ENCODE data around the gene LRRC51. TPM values are rescaled to one million over a fixed set of nuclear protein-coding genes. Genes with fewer than 3 reads are reported as not detected.
"Not testable (repeated sequence)": the region's sequence is repeated elsewhere in the genome, so short reads cannot be mapped to it uniquely, and the experiment has no call there.

The LRRC51 gene
- total RNA-seq, 2 experiments from 2014 or later = 4.0 to 9.2 TPM

GRCh38 chr11:72140661-72141060 lies 60.0 kb downstream of the LRRC51 start:
- peaks cover 46% of the 10 kb centered on the region for H3K4me1 Mint-ChIP-seq
- peaks cover 5% of the 10 kb centered on the region for H3K36me3 Mint-ChIP-seq
- peaks cover 4% of the 10 kb centered on the region for H3K9me3 Mint-ChIP-seq (ENCODE audit: low read depth)
- H3K4me3 Mint-ChIP-seq = peak overlapping the region; percentile 0
- DNase-seq = no peak
- no peaks in the 10 kb centered on the region for H3K27me3 Mint-ChIP-seq
- H3K27ac Mint-ChIP-seq = peak overlapping the region; percentile 67
- CTCF ChIA-PET = interaction anchor here (0.8 to 1.7 kb wide), 7 partner anchors 15 to 162 kb away, joined by 3 to 8 read pairs (median 4); no protein-coding TSS in a partner anchor
- peak; percentile 28 for ATAC-seq

- peak overlapping the region; percentile 0 for H3K4me3 Mint-ChIP-seq
- H3K9me3 Mint-ChIP-seq (ENCODE audit: low read depth) = peaks cover 4% of the 10 kb centered on the region
- peaks cover 45% of the 10 kb centered on the region for H3K4me1 Mint-ChIP-seq
- peak; percentile 78 for ATAC-seq
- H3K27ac Mint-ChIP-seq = peak overlapping the region; percentile 67
- H3K27me3 Mint-ChIP-seq = no peaks in the 10 kb centered on the region
- CTCF ChIA-PET = interaction anchor here (0.8 to 1.7 kb wide), 10 partner anchors 16 to 169 kb away, joined by 3 to 8 read pairs (median 3); no protein-coding TSS in a partner anchor
- peaks cover 5% of the 10 kb centered on the region for H3K36me3 Mint-ChIP-seq
- peak; percentile 78 for DNase-seq
Measured at GRCh38 chr11:72141066-72141465, 60.4 kb downstream of the LRRC51 start.

- not testable (repeated sequence) for H3K4me3 Mint-ChIP-seq; DNase-seq; H3K27me3 Mint-ChIP-seq; ATAC-seq; H3K9me3 Mint-ChIP-seq (ENCODE audit: low read depth); H3K36me3 Mint-ChIP-seq
- H3K27ac Mint-ChIP-seq = peak overlapping the region; percentile 67
- CTCF ChIA-PET = interaction anchor here (0.9 to 1.7 kb wide), 7 partner anchors 39 to 170 kb away, joined by 3 to 8 read pairs (median 4); no protein-coding TSS in a partner anchor
- peaks cover 36% of the 10 kb centered on the region for H3K4me1 Mint-ChIP-seq
Measured at GRCh38 chr11:72142086-72142485, 61.4 kb downstream of the LRRC51 start.

- not testable (repeated sequence) for H3K36me3 Mint-ChIP-seq; DNase-seq; H3K9me3 Mint-ChIP-seq (ENCODE audit: low read depth); H3K4me3 Mint-ChIP-seq; H3K27ac Mint-ChIP-seq; H3K27me3 Mint-ChIP-seq; ATAC-seq
- peaks cover 34% of the 10 kb centered on the region for H3K4me1 Mint-ChIP-seq
- CTCF ChIA-PET = interaction anchor here (1.2 to 3.0 kb wide), 4 partner anchors 64 to 342 kb away, joined by 3 to 54 read pairs (median 4); no protein-coding TSS in a partner anchor
Measured at GRCh38 chr11:72142543-72142942, 61.9 kb downstream of the LRRC51 start.

GRCh38 chr11:72144807-72145565 lies 64.3 kb downstream of the LRRC51 start:
- peaks cover 31% of the 10 kb centered on the region for H3K4me1 Mint-ChIP-seq
- CTCF ChIA-PET = interaction anchor here (0.7 to 3.4 kb wide), 31 partner anchors 9 to 288 kb away, joined by 3 to 54 read pairs (median 8); partner anchors contain the start of genes FOLR3 and NUMA1
- H3K36me3 Mint-ChIP-seq = no peaks in the 10 kb centered on the region
- DNase-seq (no peak), ATAC-seq (no peak)
- peaks cover 7% of the 10 kb centered on the region for H3K27me3 Mint-ChIP-seq
- no peaks in the 10 kb centered on the region for H3K9me3 Mint-ChIP-seq (ENCODE audit: low read depth)
- no peak overlapping the region for H3K27ac Mint-ChIP-seq
- no peak overlapping the region for H3K4me3 Mint-ChIP-seq

Small RNA genes within 50 kb of the gene (microRNA-seq; reads per million reads assigned to microRNA genes)
- not detected for gene MIR3165

Other genes starting within 250 kb of the LRRC51 start
- not detected for gene DEFB108B, start 247.7 kb upstream of the LRRC51 start, total RNA-seq
- gene DEFB131B, start 202.4 kb upstream of the LRRC51 start, total RNA-seq = not detected
- gene XNDC1N, start 152.3 kb upstream of the LRRC51 start, total RNA-seq = 10 to 100 TPM; 14.8 to 23.1 TPM
- 10 to 100 TPM; 30.7 to 38.7 TPM for gene RNF121, start 151.8 kb upstream of the LRRC51 start, total RNA-seq
- gene IL18BP, start 81.9 kb upstream of the LRRC51 start, total RNA-seq = 10 to 100 TPM in 1 of 2 experiments, 1 to 10 TPM in 1; 7.0 to 11.2 TPM
- 100 to 1,000 TPM; 156 to 221 TPM for gene NUMA1, start 308 bp upstream of the LRRC51 start, total RNA-seq
- 10 to 100 TPM; 63.4 to 66.5 TPM for gene LAMTOR1, start 22.4 kb downstream of the LRRC51 start, total RNA-seq
- under 1 TPM in 1 of 2 experiments, not detected in 1; 0.23 TPM for gene TOMT, start 25.1 kb downstream of the LRRC51 start, total RNA-seq
- 10 to 100 TPM; 53.8 to 63.6 TPM for gene ANAPC15, start 31.8 kb downstream of the LRRC51 start, total RNA-seq
- gene FOLR3, start 54.9 kb downstream of the LRRC51 start, total RNA-seq = not detected
- gene FOLR1, start 111.3 kb downstream of the LRRC51 start, total RNA-seq = not detected
- not detected for gene FOLR2, start 135.9 kb downstream of the LRRC51 start, total RNA-seq
- gene INPPL1, start 143.9 kb downstream of the LRRC51 start, total RNA-seq = 100 to 1,000 TPM; 152 to 157 TPM
- not detected for gene PHOX2A, start 163.3 kb downstream of the LRRC51 start, total RNA-seq

Measured in activated CD8-positive, alpha-beta memory T cell treated with anti-CD3 and anti-CD28 coated beads, Interleukin-2, amount 10 ng/mL, durations not matched to agents 7 days and 5 days (primary cell).